A673 (cell line): ENCODE measurements around the gene ACAD9. TPM values are rescaled to one million over a fixed set of nuclear protein-coding genes. Genes with fewer than 3 reads are reported as not detected.

ENCODE experiments used
- BruUV-seq: library from RNA; stranded (reverse); fragments of 400-500 nt; replicated peaks from 2 replicates; lab custom pipeline; 2021; lab: Mats Ljungman, UMichigan
- CTCF ChIA-PET: fragments of 300-600 bp; sonication (Branson Sonifier 250); formaldehyde crosslinking; loops from one replicate; lab custom pipeline; 2022; ENCODE audit warnings: antibody characterized with exemption; lab: Charles Lee
- POLR2A ChIA-PET: fragments of 300-600 bp; sonication (Branson Sonifier 250); formaldehyde crosslinking; loops from one replicate; lab custom pipeline; 2022; ENCODE audit warnings: antibody characterized with exemption; ENCODE audit not compliant: low non-redundant PET; lab: Charles Lee
- DNase-seq: peaks from one replicate; pipeline ENCODE4 v3.0.0-alpha.2; 2015; ENCODE audit warnings: low spot score
- H3K27ac ChIP-seq: fragments of 200-600 bp; sonication (generic); 2 replicates; pipeline ENCODE4 v1.5.1; 2016; ENCODE audit warnings: mixed run types, low read depth, mild to moderate bottlenecking, mixed read lengths, antibody characterized with exemption, low read length; ENCODE audit not compliant: poor library complexity, severe bottlenecking
- H3K27me3 ChIP-seq: fragments of 200-600 bp; sonication (generic); replicated peaks from 2 replicates; pipeline ENCODE4 v1.6.1; 2017; ENCODE audit warnings: mixed run types, low read depth, mild to moderate bottlenecking, mixed read lengths, antibody characterized with exemption, low read length; ENCODE audit not compliant: insufficient read depth, poor library complexity
- H3K36me3 ChIP-seq: fragments of 200-600 bp; sonication (generic); 2 replicates; pipeline ENCODE4 v1.6.1; 2016; ENCODE audit warnings: mixed run types, mild to moderate bottlenecking, mixed read lengths, antibody characterized with exemption, low read length; ENCODE audit not compliant: insufficient read depth, poor library complexity, severe bottlenecking
- H3K4me1 ChIP-seq: fragments of 200-600 bp; sonication (generic); 2 replicates; pipeline ENCODE4 v1.6.1; 2017; ENCODE audit warnings: mixed run types, mild to moderate bottlenecking, mixed read lengths, antibody characterized with exemption, low read length; ENCODE audit not compliant: insufficient read depth, poor library complexity, severe bottlenecking
- H3K4me3 ChIP-seq: fragments of 200-600 bp; sonication (generic); 2 replicates; pipeline ENCODE4 v1.5.1; 2016; ENCODE audit warnings: low read depth, mixed run types, mild to moderate bottlenecking, mixed read lengths, low read length; ENCODE audit not compliant: poor library complexity, severe bottlenecking
- H3K9me3 ChIP-seq: fragments of 200-600 bp; sonication (generic); 2 replicates; pipeline ENCODE4 v1.6.1; 2016; ENCODE audit warnings: mixed run types, low read depth, mild to moderate bottlenecking, mixed read lengths, antibody characterized with exemption, low read length; ENCODE audit not compliant: poor library complexity, severe bottlenecking
- CTCF ChIP-seq: fragments of 300-800, 200-600 bp; sonication (generic); conservative IDR thresholded peaks from 2 replicates; pipeline ENCODE4 v1.5.1; 2017; ENCODE audit warnings: low read depth, mild to moderate bottlenecking, antibody characterized with exemption, low read length, moderate library complexity, mixed read lengths
- EZH2 ChIP-seq: fragments of 200-600 bp; sonication (generic); IDR thresholded peaks from 2 replicates; pipeline ENCODE4 v1.6.1; 2017; ENCODE audit warnings: borderline replicate concordance, low read depth, mild to moderate bottlenecking, mixed read lengths, antibody characterized with exemption, low read length; ENCODE audit not compliant: poor library complexity, severe bottlenecking
- intact Hi-C: fragments of 100-400 bp; cut with micrococcal nuclease; formaldehyde crosslinking; loops from one replicate; pipeline ENCODE4 v1.10.0; 2022; ENCODE audit not compliant: unreplicated experiment
- total RNA-seq: library from RNA; stranded (reverse); gene quantifications from 2 replicates; pipeline ENCODE4 v1.2.3, GENCODE V29; 2021

ACAD9 gene
- total RNA-seq, 1 experiment from 2014 or later = 54.5 TPM

- intact Hi-C loops = no loop called here
- TF ChIP-seq EZH2 (no peak), CTCF (no peak)
- BruUV-seq = no TSS peak
- Histone ChIP-seq H3K4me3 (no peak overlapping the region), H3K27ac (no peak overlapping the region), H3K27me3 (no peaks in the 10 kb centered on the region), H3K9me3 (no peaks in the 10 kb centered on the region), H3K4me1 (peaks cover 10% of the 10 kb centered on the region), H3K36me3 (peaks cover 28% of the 10 kb centered on the region)
- no peak for DNase-seq
- ChIA-PET POLR2A (no interaction called here), CTCF (no interaction called here)
Measured at GRCh38 chr3:128881576-128881975, 2.2 kb downstream of the ACAD9 start.

GRCh38 chr3:128882719-128883118, 3.3 kb downstream of the ACAD9 start:
- TF ChIP-seq CTCF (no peak), EZH2 (no peak)
- no peak overlapping the region for H3K27ac ChIP-seq
- BruUV-seq = no TSS peak
- ChIA-PET POLR2A (no interaction called here), CTCF (interaction anchor here (0.5 kb wide), 1 partner anchor 202 kb away, joined by 4 read pairs; no protein-coding TSS in a partner anchor)
- intact Hi-C loops = no loop called here
- peaks cover 34% of the 10 kb centered on the region for H3K36me3 ChIP-seq
- no peaks in the 10 kb centered on the region for H3K9me3 ChIP-seq
- no peak overlapping the region for H3K4me3 ChIP-seq
- no peaks in the 10 kb centered on the region for H3K27me3 ChIP-seq
- H3K4me1 ChIP-seq = peaks cover 10% of the 10 kb centered on the region
- DNase-seq = no peak

GRCh38 chr3:128884992-128885391, 5.6 kb downstream of the ACAD9 start:
- no peak for DNase-seq
- no peaks in the 10 kb centered on the region for H3K27me3 ChIP-seq
- intact Hi-C loops = no loop called here
- H3K9me3 ChIP-seq = no peaks in the 10 kb centered on the region
- H3K4me1 ChIP-seq = peaks cover 10% of the 10 kb centered on the region
- no peak for TF ChIP-seq EZH2
- TF ChIP-seq CTCF = no peak
- peaks cover 44% of the 10 kb centered on the region for H3K36me3 ChIP-seq
- BruUV-seq = no TSS peak
- ChIA-PET CTCF (no interaction called here), POLR2A (no interaction called here)
- H3K4me3 ChIP-seq = no peak overlapping the region
- no peak overlapping the region for H3K27ac ChIP-seq
